ENCODE measurements around the gene THSD4. TPM values are rescaled to one million over a fixed set of nuclear protein-coding genes. Genes with fewer than 3 reads are reported as not detected.

The THSD4 gene
- total RNA-seq, 1 experiment from 2014 or later, result 6.4 TPM

DNA sequence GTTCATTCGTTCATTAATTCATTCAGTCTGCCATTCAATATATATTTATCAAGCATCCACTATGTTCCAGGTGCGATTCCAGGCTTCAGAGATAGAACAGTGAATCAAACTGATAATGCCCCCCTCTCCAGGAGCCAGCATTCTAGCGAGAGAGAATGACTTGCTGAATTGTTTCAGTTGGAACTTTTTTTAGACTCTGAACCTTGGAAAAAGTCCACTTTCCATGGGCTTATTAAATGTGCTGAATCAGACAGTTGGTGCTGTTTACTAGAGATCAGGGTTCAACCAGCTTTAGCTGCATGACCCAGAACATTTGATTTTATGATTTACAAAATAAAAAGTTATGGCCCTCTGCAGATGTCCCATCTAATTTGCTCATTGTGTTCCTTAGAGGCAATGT, 213.2 kb downstream of the THSD4 start:
- DNase-seq (ENCODE audit: low spot score), result no peak

DNA sequence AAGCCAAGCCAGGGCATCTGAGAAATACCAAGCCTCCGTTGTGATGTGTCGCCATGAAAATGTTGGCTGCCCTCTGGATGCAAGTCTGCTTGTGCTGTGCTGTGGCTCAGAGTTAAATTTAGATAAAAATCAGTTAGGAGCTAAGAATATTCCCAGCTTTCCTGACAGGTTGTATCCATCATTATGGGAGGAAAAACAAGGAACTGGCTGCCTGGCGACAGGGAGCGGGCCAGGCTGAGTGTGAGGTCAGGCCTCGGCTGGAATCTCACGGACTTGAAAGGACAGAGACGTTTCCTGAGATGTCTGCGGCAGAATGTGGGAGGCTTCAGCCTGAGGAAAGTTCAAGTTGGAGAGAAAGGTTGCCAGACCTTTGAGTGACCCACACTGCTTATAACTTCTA, 213.8 kb downstream of the THSD4 start:
- DNase-seq (ENCODE audit: low spot score), result peak; percentile 29

DNA sequence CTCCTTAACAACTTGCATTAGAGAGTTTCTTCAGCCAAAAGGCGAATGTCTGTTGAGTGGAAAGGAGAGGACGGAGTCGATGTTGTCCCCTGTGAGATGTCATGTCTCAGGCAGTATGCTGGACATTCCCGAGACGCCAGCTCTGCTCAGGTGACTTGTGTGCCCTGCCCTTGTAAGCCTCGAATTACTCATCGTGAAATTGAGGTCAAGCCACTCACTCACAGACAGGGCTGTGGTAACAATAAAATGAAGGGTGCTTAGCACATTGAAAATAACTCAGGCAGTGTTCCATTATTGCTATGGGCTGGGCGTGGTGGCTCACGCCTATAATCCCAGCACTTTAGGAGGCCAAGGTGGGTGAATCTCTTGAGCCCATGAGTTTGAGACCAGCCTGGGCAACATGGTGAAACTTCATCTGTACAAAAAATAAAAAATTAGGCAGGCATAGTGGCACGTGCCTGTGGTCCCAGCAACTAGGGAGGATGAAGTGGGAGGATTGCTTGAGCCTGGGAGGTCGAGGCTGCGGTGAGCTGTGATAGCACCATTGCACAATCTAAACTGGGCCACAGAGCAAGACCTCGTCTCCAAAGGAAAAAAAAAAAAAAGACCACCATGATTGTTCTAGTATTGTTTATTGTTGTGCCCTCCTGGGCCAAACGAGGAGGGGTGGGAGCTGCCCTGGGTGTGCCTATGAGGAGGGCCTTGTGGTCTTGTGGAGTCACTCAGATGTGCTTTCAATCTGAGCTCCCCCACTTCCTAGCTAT, 214.4 kb downstream of the THSD4 start:
- DNase-seq (ENCODE audit: low spot score), result peak; percentile 83

DNA sequence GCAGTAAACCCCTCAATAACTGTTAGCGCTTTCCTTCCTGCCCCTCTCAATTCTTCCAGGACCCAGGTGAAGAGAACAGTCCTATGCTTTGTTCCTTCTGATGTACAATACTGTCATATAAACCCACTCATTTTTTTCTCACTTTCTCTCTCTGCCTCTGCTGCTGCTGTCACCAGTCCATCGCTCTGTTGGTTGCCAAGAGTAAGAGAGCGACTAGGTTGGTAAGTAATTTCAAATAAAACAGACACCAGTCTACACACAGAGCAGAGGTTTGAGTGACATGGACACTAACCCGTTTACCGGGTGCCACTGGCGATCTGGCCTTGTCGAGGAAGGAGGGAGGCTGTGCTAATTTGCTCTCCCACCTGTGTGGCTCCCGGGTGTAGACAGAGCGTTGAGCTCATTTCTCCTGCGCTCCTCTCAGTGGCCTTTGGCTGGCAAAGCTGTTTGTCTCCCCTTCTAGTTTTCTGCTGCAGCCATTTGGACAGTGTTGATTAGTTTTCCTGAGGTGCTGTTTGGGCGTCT, 215.4 kb downstream of the THSD4 start:
- no peak for DNase-seq (ENCODE audit: low spot score)

DNA sequence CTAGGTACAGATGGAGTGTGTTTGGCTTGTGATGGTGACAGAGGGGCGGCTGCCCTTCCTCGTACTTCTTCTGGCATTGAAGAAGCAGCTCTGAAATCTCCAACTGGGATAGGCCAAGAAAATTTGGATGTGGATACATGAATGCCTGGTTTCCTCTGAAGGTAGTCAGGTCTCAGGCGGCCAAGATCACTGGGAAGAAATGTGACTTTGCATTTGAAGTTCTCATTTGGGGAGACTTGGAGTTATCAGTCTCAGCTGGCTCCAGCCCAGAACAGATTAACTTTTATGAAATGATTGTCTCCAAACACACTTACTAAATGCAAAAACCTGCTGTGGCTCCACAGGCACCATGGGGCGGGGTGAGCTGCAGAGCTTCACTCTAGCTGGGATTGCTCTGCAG, 215.9 kb downstream of the THSD4 start:
- DNase-seq (ENCODE audit: low spot score), result no peak

DNA sequence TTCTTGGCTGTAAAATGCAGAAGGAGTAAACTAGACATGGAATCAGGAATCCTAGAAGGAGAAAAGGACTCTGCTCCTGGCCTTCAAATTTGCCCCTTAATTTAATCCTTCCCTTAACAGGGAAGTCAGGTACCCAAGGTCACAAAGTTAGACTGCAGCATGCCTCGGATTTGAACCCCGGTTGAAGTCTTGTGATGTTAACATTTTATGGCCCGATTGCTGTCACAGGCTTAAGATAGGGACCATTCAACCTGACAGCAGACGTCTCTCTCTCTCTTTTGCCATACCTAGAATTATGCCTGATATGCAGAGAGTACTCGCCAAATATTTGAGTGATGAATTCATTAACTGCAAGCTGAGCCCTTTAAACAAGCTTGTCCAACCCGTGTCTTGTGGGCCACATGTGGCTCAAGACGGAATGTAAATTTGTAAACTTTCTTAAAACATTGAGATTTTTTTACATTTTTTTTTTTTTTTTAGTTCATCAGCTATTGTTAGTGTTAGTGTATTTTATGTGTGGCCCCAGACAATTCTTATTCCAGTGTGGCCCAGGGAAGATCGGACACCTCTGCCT, 217.2 kb downstream of the THSD4 start:
- no peak for DNase-seq (ENCODE audit: low spot score)

DNA sequence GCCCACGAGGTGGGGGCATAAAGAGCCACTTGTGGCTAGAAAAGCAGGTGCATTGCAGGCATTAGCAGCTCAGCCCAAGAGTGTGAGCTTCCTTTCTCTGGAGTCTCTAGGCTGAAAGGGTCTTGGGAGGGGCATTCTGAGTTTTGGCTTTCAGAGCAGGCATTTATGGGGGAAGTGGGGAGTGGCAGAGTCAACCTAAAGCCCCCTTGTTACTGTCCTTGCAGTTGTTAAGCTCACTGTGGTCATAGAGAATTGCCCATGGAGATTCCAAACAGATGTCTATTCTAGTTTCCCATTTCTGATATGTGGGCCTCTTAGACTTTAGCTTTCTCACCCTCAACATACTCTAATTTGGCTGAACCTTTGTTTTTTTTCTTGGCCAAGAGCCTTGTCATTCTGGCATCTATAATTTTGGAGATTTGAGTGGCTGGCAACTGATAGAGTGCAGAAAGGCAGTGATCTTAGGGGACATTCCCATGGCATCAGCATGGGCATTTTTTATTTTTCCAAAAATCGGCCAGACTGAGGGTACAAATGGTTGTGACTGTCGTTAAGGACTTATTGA, 217.9 kb downstream of the THSD4 start:
- DNase-seq (ENCODE audit: low spot score), result no peak

DNA sequence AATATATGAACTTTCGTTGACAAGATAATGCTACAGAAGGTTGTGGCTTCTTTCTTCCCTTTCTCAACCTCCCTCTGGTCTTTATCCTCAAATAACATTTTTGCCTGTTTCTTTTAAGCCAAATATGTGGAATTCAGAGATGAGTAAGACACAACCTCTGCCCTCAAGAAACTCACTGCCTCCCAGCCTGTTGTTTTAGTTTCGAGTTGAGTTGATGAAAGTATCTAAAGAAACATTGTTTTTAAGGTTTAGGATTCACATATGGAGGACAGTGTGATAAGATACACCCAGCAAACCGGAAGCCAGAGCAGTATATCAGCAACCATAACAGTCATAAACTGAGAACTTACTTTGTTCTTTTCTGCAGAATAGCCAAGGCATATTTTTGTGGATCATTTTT, 218.6 kb downstream of the THSD4 start:
- DNase-seq (ENCODE audit: low spot score), result no peak

DNA sequence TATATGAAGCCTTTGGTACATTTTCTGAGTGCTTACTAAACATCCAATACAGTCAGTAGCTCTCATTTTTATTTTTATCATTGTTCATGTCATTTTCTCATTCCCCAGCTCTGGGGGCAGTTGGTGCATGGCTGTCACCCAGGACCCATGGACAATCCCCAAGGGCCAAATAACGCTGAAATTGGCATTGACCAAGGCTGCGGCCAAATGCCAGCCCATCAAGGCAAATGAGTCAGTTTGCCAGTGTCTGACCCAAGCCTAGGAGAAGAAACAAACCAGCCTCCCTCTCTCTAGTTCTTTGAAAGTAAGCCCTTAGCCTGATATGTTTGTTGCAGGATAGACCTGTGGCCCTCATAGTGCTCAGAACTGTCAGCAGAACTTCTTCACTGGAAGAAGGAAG, 219.2 kb downstream of the THSD4 start:
- DNase-seq (ENCODE audit: low spot score), result no peak

DNA sequence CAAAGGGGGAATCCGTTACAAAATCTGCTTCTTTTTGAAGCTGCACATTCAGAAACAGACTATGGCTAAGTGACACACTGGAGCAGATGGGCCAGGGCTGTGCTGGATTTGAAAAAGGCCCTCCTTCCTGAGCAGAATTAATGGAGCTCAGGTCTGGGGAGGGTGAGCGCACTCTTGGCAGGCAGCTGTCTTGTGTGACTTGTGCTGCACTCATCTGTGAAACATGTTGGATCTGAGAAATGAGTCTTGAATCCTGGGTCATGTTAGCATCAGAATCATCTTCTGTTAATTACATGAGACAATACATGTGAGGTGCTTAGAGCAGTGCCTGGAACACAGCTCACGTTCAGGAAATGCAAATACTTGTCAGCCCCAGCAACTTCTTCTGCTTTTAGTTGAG, 219.6 kb downstream of the THSD4 start:
- DNase-seq (ENCODE audit: low spot score), result no peak

DNA sequence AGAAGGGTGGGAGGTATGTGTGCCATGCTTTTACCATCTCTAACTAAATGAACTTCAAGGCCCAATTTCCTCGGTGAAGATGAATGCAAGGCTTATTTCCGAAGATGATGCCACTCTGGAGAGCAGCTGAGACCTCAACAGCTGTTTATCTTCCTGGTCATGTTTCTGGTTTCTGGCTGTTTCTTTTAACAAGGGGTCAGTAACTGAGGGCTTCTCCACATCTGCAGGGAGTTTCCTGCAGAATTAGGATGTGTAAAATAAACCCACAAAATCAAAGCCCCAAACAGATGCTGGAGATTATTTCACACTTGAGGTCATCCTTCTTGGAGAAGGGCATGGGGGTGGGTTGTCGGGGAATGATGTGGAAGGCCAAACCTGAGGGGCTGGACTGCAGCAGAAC, 220.3 kb downstream of the THSD4 start:
- DNase-seq (ENCODE audit: low spot score), result no peak

DNA sequence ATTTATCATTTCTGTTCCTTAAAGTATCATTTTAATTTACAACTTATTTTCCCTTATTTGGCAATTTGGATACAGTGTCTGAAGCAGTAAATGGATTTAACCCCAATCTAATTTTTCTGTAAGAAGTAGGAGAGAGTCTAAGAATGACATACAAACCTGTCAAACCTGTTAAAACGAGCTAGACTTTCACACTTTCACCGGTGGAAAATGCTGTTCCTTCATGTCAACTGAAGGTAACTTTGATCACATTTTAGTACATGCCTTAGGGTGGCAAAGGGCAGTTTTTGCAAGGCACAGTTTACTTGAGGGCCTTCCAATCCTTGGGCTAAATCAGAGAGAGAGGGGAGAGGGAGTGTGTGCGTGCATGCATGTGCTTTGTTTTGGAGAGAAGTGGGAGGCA, 221.4 kb downstream of the THSD4 start:
- DNase-seq (ENCODE audit: low spot score), result no peak

DNA sequence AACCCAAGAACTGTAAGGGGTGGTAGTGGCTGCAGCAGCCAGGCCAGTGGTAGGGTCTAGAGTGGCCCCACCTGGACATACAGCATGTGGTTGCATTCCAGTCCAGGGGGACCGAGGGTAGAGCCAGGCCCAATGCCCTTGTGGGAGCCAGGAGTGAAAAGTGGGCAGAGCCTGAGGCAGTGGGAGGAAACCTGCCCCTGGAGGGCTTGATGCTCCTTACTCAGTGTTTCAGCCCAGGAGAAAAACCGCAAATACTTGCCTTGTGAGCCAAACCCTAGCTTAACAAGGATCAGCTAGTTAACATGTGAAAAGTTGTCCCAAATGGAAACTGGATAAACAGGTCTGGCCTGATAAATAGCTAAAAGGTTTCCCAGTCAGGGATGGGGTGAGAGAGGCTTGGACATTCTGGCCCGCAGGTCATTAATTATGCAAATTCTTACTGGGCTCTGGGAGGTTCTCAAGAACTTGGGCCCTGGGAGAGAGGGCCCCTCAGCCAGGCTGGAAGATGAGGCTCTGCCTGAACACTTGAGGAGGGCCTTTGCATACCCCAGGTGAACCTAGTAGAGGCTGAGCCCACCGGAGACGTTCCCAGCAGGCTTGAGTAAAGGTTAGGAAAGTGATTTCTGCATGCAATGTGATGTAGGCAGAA, 222.1 kb downstream of the THSD4 start:
- no peak for DNase-seq (ENCODE audit: low spot score)

DNA sequence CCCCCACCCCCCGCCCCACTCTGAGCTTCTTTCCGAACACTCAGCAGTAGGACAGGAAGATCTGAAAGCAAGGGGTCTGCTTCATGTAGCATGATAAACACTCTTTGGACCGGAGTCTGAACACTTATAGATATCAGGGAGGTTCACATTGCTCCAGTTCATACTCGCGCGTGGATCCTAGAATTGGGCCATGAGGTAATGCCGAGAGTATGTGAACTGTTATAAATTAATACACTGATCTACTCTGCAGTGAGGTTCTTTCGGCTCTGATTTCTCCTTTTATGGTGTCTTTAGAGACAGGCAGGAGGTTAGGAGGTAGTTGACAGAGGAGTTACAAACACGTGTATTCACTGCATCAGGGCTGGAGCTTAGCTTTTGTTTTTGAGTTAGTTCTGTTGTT, 223.0 kb downstream of the THSD4 start:
- DNase-seq (ENCODE audit: low spot score), result no peak

DNA sequence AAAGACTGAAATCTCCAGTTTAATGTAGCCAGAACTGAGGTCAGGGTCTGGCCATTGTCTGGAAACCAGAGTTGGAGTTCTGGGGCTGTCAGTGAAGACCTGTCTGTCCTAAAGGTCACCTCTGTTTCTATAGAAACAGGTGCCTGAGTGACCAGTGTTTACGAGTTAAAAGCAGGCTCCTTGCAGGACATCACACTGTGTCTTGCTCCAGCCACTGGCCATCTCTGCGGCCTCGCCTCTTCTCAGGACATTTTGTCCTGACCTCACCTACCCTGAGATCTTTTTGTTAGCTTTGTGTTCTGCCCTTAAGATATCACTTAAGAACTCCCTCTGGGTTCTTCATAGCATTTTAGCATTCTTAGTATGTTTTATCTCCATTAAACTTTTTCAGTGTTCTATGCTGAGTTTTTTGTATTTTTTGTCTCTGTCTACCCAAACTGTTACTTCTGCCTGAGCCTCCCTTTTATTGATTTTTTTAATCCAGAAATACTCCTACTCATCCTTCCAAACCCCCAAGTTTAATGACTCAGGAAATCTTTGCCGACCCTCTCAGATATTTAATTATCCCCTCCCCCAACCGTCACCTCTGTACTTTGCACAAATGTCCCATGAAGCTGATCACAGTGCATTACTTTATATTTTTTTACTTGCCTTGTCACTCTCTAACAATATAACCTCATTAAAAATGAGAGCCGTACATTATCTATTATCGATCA, 223.7 kb downstream of the THSD4 start:
- no peak for DNase-seq (ENCODE audit: low spot score)

DNA sequence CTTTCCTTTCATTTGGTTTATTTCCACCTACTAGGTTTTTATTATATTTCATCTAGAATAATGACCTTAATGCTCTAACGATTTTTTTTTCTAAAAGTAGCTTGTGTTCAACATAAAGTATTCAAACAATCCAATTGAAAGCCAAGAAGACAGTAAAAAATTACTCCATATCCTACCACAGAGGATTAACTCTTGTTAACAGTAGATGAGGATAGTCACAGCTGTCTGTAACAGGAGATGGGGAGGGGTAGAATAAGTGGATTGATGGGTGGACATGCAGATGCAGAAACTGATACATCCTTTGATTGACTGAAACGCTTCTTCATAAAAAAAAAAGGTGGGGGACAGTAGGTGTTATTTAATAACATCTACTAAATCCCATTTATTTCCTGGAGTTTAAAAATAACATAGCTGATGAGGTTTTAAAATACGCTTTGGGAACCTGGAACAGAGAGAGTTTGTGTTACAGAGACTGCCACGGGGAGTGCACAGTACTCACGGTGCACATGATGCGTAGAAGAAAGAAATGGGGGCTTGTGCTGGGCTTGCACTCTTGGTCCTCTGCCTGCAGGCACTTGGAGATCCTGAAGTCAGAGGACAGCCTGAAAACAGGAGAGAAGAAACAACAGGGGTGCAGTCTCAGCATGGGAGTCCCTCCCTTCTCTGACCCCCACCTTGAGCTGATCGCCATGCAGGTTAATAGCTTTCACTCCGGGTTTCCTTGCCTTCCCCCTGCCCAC, 226.7 kb downstream of the THSD4 start:
- no peak for DNase-seq (ENCODE audit: low spot score)

DNA sequence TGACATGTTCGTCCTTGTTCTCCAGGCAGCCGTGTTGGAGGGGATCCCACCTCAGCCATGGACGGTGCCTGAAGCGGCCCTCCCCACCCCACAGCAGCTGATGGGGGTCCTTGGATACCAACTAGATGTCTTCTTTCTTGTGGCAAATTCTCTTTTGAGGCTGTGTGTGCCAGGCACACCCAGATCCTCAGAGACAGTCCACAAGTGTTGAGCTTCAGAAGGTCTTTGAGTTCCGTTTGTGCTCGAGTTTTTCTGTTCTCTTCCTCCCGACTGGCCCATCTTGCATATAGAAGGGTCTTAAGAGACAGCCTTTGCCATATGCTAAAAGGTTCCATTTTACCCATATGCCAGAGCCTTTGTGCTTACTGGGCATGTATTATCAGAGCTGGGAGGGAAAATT, 227.4 kb downstream of the THSD4 start:
- DNase-seq (ENCODE audit: low spot score), result no peak

DNA sequence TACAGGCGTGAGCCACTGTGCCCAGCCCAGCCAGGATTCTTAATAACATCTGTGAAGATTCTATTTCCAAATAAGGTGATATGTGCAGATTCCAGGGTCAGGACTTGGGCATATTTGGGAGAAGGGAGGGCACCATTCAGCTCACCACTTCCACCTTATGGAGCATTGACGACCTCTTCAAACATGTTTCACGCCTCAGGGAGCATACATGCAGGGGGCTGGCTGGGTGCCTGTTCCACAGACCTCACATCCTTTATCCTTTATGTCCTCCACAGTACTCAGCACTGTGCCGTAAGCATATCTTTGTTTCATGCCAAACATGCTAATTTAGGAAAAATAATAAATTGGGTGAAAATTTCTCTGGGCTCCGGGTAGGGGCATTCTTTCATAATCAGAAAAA, 229.0 kb downstream of the THSD4 start:
- DNase-seq (ENCODE audit: low spot score), result no peak

DNA sequence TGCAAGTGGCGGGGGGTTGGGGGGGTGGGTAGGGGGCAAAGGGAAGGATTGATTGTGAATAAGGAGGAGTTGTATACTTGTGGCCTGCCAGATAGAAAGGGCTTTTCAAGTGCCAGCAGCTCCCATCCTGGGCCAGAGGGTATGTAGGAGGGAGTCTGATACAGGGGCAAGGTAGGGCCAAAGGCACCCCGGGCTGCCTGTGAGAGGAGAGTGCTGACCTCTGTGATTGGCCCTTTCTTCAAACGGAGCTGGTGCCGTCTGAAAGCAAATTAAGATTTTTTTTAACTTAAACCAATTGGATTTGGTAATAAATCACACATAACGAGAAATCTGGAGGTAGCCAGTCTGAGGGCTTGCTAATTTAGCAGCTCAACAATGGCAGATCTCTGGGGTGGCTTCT, 229.9 kb downstream of the THSD4 start:
- no peak for DNase-seq (ENCODE audit: low spot score)

DNA sequence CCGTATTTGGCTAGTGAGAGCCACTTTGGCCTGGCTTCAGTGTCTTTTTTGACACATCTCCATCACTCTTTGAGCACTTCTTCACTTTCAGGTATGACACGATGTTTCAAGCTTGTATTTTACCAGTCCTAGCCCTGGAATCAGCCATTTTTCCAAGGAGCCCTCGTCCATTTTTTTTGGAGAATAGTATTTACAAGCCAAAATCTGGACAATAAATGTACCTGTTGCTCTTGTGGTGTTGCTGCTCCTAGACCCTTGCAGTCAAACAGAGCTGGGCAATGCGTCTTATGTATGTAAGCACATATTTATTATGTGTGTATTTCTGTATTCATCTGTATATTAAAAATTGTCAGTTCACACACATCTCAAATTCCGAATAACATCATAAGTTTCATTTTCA, 231.2 kb downstream of the THSD4 start:
- no peak for DNase-seq (ENCODE audit: low spot score)

DNA sequence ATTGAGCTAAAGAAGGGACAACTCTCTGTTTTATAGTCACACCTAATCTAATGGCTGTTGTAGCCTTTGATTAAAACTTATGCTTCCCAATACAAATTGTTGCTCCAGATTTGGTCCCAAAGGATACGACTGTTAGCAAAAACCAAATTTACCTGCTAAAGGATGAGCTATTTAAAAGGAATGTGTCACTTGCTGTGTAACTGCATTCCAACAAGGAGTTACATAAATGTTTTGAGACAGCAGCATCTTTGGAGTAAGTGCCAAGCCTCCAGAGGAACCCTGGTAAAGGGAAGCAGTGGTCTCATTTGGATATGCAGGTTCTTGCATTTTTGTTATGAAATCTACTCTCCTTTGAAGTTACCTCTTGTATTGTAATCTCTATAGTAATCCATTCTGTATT, 233.3 kb downstream of the THSD4 start:
- DNase-seq (ENCODE audit: low spot score), result no peak
